ENCODE data around the gene INHBC.
"Not testable (repeated sequence)": the region's sequence is repeated elsewhere in the genome, so short reads cannot be mapped to it uniquely, and the experiment has no call there.

The INHBC gene

GRCh38 chr12:57430112-57430930, 4.3 kb upstream of the INHBC start:
- DNase-seq, result peak; percentile 45

- peak; percentile 96 for DNase-seq
These were observed 3.5 kb upstream of the INHBC start, which contains the start of gene R3HDM2 for GRCh38 chr12:57430931-57431566. R3HDM2 (minus strand) TSS chr12:57431043; CDS start chr12:57310428, 120,615 bp downstream.

GRCh38 chr12:57431654-57432188, 2.9 kb upstream of the INHBC start:
- no peak for DNase-seq

- DNase-seq, result no peak
These were observed 1.2 kb upstream of the INHBC start for GRCh38 chr12:57433370-57433769.

GRCh38 chr12:57435293-57435692, 709 bp downstream of the INHBC start:
- DNase-seq, result no peak

GRCh38 chr12:57438400-57438799, 3.8 kb downstream of the INHBC start:
- DNase-seq, result no peak

- no peak for DNase-seq
These were observed 5.2 kb downstream of the INHBC start for GRCh38 chr12:57439762-57440266.

- not testable (repeated sequence) for DNase-seq
These were observed 6.8 kb downstream of the INHBC start for GRCh38 chr12:57441393-57441792.

GRCh38 chr12:57441846-57442427, 7.4 kb downstream of the INHBC start:
- DNase-seq, result no peak

- not testable (repeated sequence) for DNase-seq
These were observed 9.8 kb downstream of the INHBC start for GRCh38 chr12:57444337-57444736.

- DNase-seq, result no peak
These were observed 10.2 kb downstream of the INHBC start for GRCh38 chr12:57444744-57445143.

- DNase-seq, result no peak
These were observed 11.8 kb downstream of the INHBC start for GRCh38 chr12:57446292-57446960.

- DNase-seq, result no peak
These were observed 14.1 kb downstream of the INHBC start for GRCh38 chr12:57448669-57449068.

- no peak for DNase-seq
These were observed 14.8 kb downstream of the INHBC start for GRCh38 chr12:57449375-57449774.

- no peak for DNase-seq
These were observed 15.5 kb downstream of the INHBC start for GRCh38 chr12:57450057-57450456.

GRCh38 chr12:57451233-57451778, 16.7 kb downstream of the INHBC start:
- no peak for DNase-seq

- peak; percentile 14 for DNase-seq
These were observed 17.8 kb downstream of the INHBC start for GRCh38 chr12:57452181-57452936.

- DNase-seq, result peak; percentile 82
These were observed 18.4 kb downstream of the INHBC start for GRCh38 chr12:57452937-57453509.

GRCh38 chr12:57454213-57454565, 19.6 kb downstream of the INHBC start:
- no peak for DNase-seq

- peak; percentile 50 for DNase-seq
These were observed 20.2 kb downstream of the INHBC start, which contains the start of gene INHBE for GRCh38 chr12:57454566-57455373. INHBE (plus strand) TSS chr12:57455307; CDS start chr12:57455537, 230 bp downstream.

Measured in retina (tissue), 1 donor.